GM18907 (cell line): ENCODE results near the gene CDKN2B-AS1.

Experiments used
- ATAC-seq: cut with Tn5 transposase; IDR thresholded peaks from one replicate; pipeline ENCODE4 v1.9.1; 2021; ENCODE audit warnings: mild to moderate bottlenecking, moderate library complexity; ENCODE audit not compliant: unreplicated experiment

CDKN2B-AS1 gene

GRCh38 chr9:22078081-22078480 is 83.5 kb downstream of the CDKN2B-AS1 start:
- no peak for ATAC-seq

- ATAC-seq: peak; percentile 85
Observed at GRCh38 chr9:22079873-22080341, 85.3 kb downstream of the CDKN2B-AS1 start.

GRCh38 chr9:22084336-22085035 is 89.9 kb downstream of the CDKN2B-AS1 start:
- no peak for ATAC-seq

- no peak for ATAC-seq
Observed at GRCh38 chr9:22088053-22088716, 93.6 kb downstream of the CDKN2B-AS1 start.

- no peak for ATAC-seq
Observed at GRCh38 chr9:22088717-22089061, 94.1 kb downstream of the CDKN2B-AS1 start.

GRCh38 chr9:22097707-22098106 is 103.1 kb downstream of the CDKN2B-AS1 start:
- no peak for ATAC-seq

GRCh38 chr9:22098643-22099332 is 104.2 kb downstream of the CDKN2B-AS1 start:
- no peak for ATAC-seq

- ATAC-seq: no peak
Observed at GRCh38 chr9:22100626-22101025, 106.0 kb downstream of the CDKN2B-AS1 start.

GRCh38 chr9:22102146-22103053 is 107.8 kb downstream of the CDKN2B-AS1 start:
- ATAC-seq: no peak

GRCh38 chr9:22103685-22104575 is 109.3 kb downstream of the CDKN2B-AS1 start:
- no peak for ATAC-seq

- peak; percentile 99 for ATAC-seq
Observed at GRCh38 chr9:22105005-22105722, 110.6 kb downstream of the CDKN2B-AS1 start.

- ATAC-seq: no peak
Observed at GRCh38 chr9:22107202-22108045, 112.8 kb downstream of the CDKN2B-AS1 start.

- ATAC-seq: no peak
Observed at GRCh38 chr9:22108581-22109370, 114.2 kb downstream of the CDKN2B-AS1 start.

- ATAC-seq: no peak
Observed at GRCh38 chr9:22111176-22111953, 116.8 kb downstream of the CDKN2B-AS1 start.

GRCh38 chr9:22111954-22112247 is 117.3 kb downstream of the CDKN2B-AS1 start:
- no peak for ATAC-seq

GRCh38 chr9:22112870-22113821 is 118.6 kb downstream of the CDKN2B-AS1 start:
- no peak for ATAC-seq
